Measurements from ENCODE around the gene PGLYRP3.
"Not testable (repeated sequence)": the region's sequence is repeated elsewhere in the genome, so short reads cannot be mapped to it uniquely, and the experiment has no call there.

Gene PGLYRP3

DNA sequence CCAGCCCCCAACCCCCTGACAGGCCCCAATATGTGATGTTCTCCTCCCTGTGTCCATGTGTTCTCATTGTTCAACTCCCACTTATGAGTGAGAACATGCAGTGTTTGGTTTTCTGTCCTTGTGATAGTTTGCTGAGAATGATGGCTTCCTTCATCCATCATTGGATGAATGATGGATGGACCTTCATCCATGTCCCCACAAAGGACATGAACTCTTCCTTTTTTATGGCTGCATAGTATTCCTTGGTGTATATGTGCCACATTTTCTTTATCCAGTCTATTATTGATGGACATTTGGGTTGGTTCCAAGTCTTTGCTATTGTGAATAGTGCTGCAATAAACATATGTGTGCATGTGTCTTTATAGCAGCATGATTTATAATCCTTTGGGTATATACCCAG is 1.6 kb upstream of the PGLYRP3 start:
- DNase-seq (ENCODE audit: low read depth, low spot score) = not testable (repeated sequence)

- DNase-seq (ENCODE audit: low read depth, low spot score) = no peak
These were observed 536 bp upstream of the PGLYRP3 start for GRCh38 chr1:153313288-153313687.

- no peak for DNase-seq (ENCODE audit: low read depth, low spot score)
These were observed 2.2 kb downstream of the PGLYRP3 start for GRCh38 chr1:153310526-153310925.

GRCh38 chr1:153309441-153309840 is 3.3 kb downstream of the PGLYRP3 start:
- no peak for DNase-seq (ENCODE audit: low read depth, low spot score)

DNA sequence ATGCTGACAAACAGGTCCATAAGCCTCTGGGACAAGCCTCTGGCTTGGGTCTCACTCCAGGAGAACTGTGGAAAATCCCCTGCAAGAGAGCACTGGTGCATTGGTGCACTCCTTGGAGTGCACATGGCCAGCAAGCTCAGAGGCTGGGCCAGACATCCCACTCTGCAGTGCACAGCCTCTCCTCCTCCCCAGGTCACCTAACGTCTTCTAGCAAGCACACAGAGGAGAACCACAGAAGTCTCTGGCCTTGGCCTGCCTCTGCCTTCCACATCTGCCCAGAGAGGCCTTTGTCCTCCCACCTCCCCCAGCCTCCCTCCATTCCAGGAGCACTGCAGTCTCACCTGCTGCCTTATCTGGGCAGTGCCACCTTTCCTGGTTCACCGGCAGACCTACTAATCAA is 4.2 kb downstream of the PGLYRP3 start:
- DNase-seq (ENCODE audit: low read depth, low spot score) = no peak

DNA sequence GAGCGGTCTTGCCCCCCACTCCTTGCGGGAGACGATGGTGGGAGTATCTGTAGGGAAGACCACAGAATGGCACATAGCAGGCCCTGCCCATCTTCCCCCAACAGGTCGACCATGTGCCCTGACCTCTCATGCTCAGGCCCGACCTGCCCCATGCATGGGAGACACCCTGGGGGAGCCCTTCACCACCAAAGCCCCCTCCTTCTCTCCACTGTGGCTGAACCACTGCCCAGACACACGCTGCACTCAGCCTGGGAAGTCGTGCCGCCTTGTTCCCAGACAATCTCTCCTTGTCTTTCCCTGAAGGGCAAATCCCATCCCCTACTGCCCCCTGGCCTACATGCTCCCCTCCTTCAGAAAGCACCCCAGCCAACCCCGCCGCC is 5.5 kb downstream of the PGLYRP3 start:
- DNase-seq (ENCODE audit: low read depth, low spot score) = no peak

DNA sequence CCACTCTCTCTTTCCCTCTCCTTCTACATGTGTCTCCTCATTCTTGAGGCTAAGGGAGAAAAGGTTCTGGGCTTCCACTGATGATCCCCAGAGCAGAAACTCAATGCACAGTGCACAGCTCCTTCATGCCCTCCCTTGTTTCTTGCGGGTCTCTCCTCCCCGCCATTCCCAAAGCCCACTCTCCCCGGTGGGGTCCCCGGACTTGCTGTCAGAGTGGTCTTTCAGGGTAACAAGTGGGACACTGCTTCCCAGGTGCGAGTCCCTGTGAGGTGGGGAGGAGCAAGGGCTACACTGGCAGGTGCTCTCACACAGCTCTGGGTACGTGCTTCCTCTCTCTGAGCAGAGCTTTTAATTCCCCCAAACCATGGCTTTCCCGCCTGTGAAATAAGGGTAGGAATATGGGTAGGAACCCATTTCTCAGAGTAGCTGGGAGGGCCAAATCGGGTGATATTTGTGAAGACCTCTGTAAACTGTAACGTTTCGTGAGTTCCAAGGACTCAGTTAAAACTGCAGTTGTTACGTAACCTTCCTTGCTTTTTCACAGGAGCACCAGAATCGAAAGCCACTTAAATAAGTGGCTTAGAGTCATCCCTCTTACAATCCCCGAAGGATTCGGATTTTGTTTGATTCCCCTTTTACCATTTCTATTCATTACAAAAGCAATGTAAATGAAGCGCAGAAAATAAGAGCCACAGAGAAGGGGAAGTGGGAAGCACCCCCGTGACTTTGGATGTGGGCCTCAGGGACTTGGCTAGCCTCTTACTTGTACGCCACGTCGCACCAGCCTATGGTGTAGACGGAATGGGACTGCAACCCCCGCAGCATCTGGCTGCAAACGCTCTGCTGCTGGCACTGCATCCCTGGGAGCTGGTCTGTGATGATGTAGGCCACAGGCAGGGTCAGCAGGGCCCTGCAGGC is 6.2 kb downstream of the PGLYRP3 start:
- DNase-seq (ENCODE audit: low read depth, low spot score) = no peak

- DNase-seq (ENCODE audit: low read depth, low spot score) = no peak
These were observed 7.1 kb downstream of the PGLYRP3 start for GRCh38 chr1:153305682-153306081.

GRCh38 chr1:153302308-153302707 is 10.4 kb downstream of the PGLYRP3 start:
- DNase-seq (ENCODE audit: low read depth, low spot score) = no peak

DNA sequence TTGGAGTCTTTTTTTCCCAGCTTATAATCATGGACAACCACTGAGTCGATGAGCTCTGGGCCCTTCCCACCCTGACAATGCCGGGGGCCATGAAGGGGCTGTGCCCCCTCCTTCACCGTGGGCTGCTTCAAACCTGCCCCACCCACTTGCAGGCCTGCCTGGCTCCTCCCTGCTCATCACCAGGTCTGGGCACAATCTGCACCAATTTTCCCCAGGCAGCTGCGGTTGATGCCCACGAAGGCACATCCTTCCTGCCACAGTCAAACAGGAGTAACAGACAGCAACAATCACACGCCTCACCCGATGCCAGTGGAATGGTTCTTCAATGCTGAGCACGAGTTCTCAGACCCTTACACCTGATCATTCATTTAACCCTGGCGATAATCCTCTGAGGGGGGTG is 18.9 kb downstream of the PGLYRP3 start:
- DNase-seq (ENCODE audit: low read depth, low spot score) = no peak

- no peak for DNase-seq (ENCODE audit: low read depth, low spot score)
These were observed 19.3 kb downstream of the PGLYRP3 start for GRCh38 chr1:153293480-153293775.

- DNase-seq (ENCODE audit: low read depth, low spot score) = no peak
These were observed 19.8 kb downstream of the PGLYRP3 start for GRCh38 chr1:153292740-153293479.

DNA sequence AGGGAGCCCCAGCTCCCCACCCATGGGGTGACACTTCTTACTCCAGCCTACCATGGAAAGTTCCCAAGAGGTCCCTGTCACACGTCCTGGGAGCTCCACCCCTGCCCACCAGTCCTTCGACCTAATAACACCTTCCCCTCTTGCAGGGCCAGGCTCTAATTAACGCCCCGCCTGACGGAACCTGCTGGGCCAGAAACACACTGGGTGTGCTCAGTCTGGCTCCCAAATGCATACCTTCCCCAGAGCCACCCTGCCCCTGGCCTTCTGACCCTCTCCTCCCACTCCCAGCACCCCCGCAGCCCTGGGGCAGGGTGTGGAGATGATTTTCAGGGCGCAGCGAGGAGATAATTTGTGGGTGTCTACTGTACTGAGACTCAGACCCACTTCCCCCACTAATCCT is 20.6 kb downstream of the PGLYRP3 start:
- no peak for DNase-seq (ENCODE audit: low read depth, low spot score)

DNA sequence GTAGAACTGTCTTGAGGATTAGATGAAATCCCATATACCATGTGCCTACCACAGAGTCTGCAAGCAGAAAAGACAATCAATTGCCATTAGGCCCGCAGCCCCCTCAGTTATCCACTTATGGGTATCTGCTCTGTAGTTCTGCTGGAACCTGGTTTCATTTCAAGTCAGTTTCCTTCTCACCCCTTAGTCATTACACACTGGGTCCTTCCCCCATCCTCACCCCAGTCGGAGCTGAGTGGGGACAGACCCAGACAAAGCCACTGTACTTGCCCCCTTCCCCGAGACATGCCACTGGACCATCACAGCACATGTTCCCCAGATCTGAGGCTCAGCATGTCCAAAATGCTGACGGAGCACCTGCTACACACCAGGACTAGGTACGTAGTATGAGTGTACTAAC is 21.2 kb downstream of the PGLYRP3 start:
- DNase-seq (ENCODE audit: low read depth, low spot score) = no peak

DNA sequence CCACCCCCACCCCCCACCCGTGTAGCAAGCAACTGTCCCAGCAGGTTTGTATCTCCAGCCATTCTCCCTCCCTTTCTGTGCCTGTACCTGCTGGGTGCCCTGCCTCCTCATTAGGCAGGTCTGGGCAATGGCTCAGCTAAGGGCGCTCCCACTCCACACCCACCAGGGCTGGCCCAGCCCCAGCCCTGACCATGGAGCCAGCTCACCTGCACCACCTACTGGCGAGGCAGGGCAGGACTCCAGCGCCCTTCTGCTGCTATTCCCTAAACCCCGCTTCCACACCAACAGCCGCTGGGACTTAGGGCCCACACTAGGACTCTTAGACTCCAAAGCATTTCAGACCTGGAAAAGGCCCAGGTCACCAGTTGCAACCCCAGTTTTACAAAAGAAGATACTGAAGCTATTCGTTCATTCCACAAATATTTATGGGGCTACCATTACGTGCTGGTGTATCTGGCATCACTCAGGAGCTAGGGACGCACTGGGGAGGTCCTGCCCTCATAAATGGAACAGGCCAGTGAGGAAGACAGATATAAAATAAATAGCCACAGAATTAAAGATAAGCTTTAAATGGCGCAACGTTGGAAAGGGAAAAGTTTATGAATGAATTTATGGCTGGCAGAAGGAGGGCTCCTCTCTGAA is 24.0 kb downstream of the PGLYRP3 start:
- no peak for DNase-seq (ENCODE audit: low read depth, low spot score)

DNA sequence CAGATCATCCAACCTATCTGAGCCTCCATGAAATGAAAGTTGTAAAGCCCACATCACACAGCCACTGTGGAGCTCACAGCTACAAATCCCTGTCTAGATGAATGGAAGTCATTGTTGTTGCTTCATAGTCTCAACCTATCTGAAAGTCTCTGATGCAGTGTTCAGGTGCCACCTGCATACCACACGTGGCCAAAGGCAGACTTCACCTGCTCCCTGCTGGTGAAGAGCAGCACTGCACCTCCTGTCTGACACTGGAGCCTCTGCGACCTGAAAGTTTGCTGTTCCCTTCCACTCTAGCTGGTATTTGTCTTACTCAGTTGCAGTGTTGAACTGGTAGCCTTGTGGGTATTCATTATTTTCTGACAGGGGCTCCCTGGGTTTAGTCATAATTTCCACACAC is 34.9 kb downstream of the PGLYRP3 start:
- no peak for DNase-seq (ENCODE audit: low read depth, low spot score)

- DNase-seq (ENCODE audit: low read depth, low spot score) = no peak
These were observed 40.6 kb downstream of the PGLYRP3 start for GRCh38 chr1:153272186-153272585.

DNA sequence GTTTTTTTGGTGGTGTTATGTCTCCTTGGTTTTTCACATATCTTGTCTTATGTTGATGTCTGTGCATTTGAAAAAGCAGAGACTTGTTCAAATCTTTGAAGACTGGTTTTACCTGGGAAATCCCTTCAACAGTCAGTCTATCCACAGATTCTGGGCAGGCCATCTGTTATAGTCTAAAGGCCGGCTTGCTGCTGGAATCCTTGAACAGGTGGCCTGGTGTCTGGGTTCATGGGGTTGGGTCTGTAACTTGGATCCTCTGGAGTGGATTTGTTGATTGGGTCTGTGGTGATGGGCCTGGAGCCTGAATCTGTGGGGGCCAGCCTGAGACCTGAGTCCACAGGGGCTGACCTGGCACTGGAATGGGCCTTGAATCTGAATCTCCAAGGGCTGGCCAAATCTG is 41.0 kb downstream of the PGLYRP3 start:
- DNase-seq (ENCODE audit: low read depth, low spot score) = no peak

- no peak for DNase-seq (ENCODE audit: low read depth, low spot score)
These were observed 47.3 kb downstream of the PGLYRP3 start for GRCh38 chr1:153265457-153265856.

GRCh38 chr1:153262462-153263157 is 50.1 kb downstream of the PGLYRP3 start:
- no peak for DNase-seq (ENCODE audit: low read depth, low spot score)

- DNase-seq (ENCODE audit: low read depth, low spot score) = no peak
These were observed 50.7 kb downstream of the PGLYRP3 start for GRCh38 chr1:153262070-153262366.
